Endothelial cell (in vitro differentiated cells): ENCODE data around the gene ZWILCH. TPM values are rescaled to one million over a fixed set of nuclear protein-coding genes. Genes with fewer than 3 reads are reported as not detected.

Experiments
- DNase-seq: peaks from one replicate; pipeline ENCODE4 v3.0.0; 2021; ENCODE audit warnings: low spot score
- H3K27ac Mint-ChIP-seq: one replicate; pipeline ENCODE4 v1.8.0; 2021; ENCODE audit warnings: mixed read lengths, inconsistent platforms; ENCODE audit not compliant: unreplicated experiment
- H3K27me3 Mint-ChIP-seq: one replicate; pipeline ENCODE4 v1.8.0; 2021; ENCODE audit warnings: mild to moderate bottlenecking, moderate library complexity, mixed read lengths, inconsistent platforms; ENCODE audit not compliant: unreplicated experiment
- H3K36me3 Mint-ChIP-seq: one replicate; pipeline ENCODE4 v1.8.0; 2021; ENCODE audit warnings: mild to moderate bottlenecking, low read depth, mixed read lengths, inconsistent platforms; ENCODE audit not compliant: unreplicated experiment
- H3K4me1 Mint-ChIP-seq: one replicate; pipeline ENCODE4 v1.8.0; 2021; ENCODE audit warnings: mild to moderate bottlenecking, mixed read lengths, inconsistent platforms; ENCODE audit not compliant: unreplicated experiment
- H3K4me3 Mint-ChIP-seq: one replicate; pipeline ENCODE4 v1.8.0; 2021; ENCODE audit warnings: mild to moderate bottlenecking, mixed read lengths, inconsistent platforms; ENCODE audit not compliant: unreplicated experiment
- H3K9me3 Mint-ChIP-seq: one replicate; pipeline ENCODE4 v1.8.0; 2021; ENCODE audit warnings: mixed read lengths, inconsistent platforms; ENCODE audit not compliant: unreplicated experiment
- CTCF ChIP-seq: fragments of 200-600 bp; sonication (generic); IDR thresholded peaks from one replicate; pipeline ENCODE4 v1.5.0; 2021; ENCODE audit warnings: antibody characterized with exemption; ENCODE audit not compliant: unreplicated experiment
- total RNA-seq: library from RNA; stranded (reverse); fragmentation: NEBNext Ultra II Directional; extraction: Animal tissue kit (Norgen Biotek cat#: 25700); gene quantifications from one replicate; pipeline ENCODE4 v1.2.1, GENCODE V29; 2021; ENCODE audit not compliant: unreplicated experiment

The ZWILCH gene
- total RNA-seq, 1 donor from 2014 or later, result 19.3 TPM

GRCh38 chr15:66503780-66504562 lies 1.2 kb upstream of the ZWILCH start:
- DNase-seq, result no peak
- H3K4me1 Mint-ChIP-seq, result peaks cover 35% of the 10 kb centered on the region
- peak overlapping the region; percentile 99 for H3K4me3 Mint-ChIP-seq
- peaks cover 31% of the 10 kb centered on the region for H3K36me3 Mint-ChIP-seq
- H3K27me3 Mint-ChIP-seq, result peaks cover 3% of the 10 kb centered on the region
- no peaks in the 10 kb centered on the region for H3K9me3 Mint-ChIP-seq
- peak overlapping the region; percentile 98 for H3K27ac Mint-ChIP-seq
- TF ChIP-seq CTCF, result no peak

DNA sequence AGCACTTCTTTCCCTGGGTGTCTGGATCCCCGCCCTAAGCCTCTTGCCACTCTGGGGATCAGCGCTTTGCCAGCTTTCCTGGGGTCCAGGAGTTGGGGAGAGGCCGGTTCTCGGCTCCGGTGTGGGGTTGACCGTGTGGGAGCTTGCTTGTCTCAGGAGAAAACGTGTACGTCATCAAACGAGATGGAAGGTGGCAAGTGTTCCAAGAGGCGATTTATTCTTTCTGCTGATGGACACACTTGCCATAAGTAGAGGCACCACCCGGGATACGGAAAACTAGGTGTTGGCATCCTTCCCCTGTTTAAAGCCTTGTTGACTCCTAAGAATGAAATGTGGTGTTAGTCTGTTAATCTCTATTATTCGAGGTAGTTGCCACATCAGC lies 295 bp downstream of the ZWILCH start:
- peaks cover 21% of the 10 kb centered on the region for H3K36me3 Mint-ChIP-seq
- H3K27me3 Mint-ChIP-seq, result peaks cover 3% of the 10 kb centered on the region
- H3K9me3 Mint-ChIP-seq, result no peaks in the 10 kb centered on the region
- H3K4me1 Mint-ChIP-seq, result peaks cover 35% of the 10 kb centered on the region
- peak overlapping the region; percentile 98 for H3K27ac Mint-ChIP-seq
- no peak for DNase-seq
- H3K4me3 Mint-ChIP-seq, result peak overlapping the region; percentile 99
- TF ChIP-seq CTCF, result no peak

DNA sequence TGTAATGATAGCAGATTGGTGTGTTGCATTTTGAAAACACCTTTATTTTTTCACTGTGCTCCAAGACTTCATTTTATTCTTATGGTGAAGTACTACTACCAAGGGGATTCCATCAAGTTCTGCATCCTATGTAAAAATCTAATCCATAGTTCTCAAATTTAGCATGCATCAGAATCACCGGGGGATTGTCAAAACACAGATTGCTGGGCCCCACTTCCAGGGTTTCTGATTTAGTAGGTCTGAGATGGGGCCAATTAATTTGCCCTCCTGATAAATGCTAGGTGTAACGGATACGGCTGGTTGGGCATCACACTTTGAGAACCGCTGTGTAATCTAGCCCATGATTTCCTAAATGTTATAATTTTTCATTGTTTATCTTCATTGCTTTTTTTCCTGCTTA lies 692 bp downstream of the ZWILCH start:
- no peaks in the 10 kb centered on the region for H3K9me3 Mint-ChIP-seq
- DNase-seq, result no peak
- H3K4me3 Mint-ChIP-seq, result peak overlapping the region; percentile 99
- H3K27me3 Mint-ChIP-seq, result peaks cover 3% of the 10 kb centered on the region
- peak overlapping the region; percentile 98 for H3K27ac Mint-ChIP-seq
- peaks cover 35% of the 10 kb centered on the region for H3K4me1 Mint-ChIP-seq
- peaks cover 18% of the 10 kb centered on the region for H3K36me3 Mint-ChIP-seq
- no peak for TF ChIP-seq CTCF

GRCh38 chr15:66508293-66508883 lies 3.3 kb downstream of the ZWILCH start:
- Mint-ChIP-seq H3K27ac (no peak overlapping the region), H3K9me3 (no peaks in the 10 kb centered on the region), H3K27me3 (peaks cover 3% of the 10 kb centered on the region), H3K4me3 (no peak overlapping the region), H3K36me3 (peaks cover 6% of the 10 kb centered on the region), H3K4me1 (peaks cover 22% of the 10 kb centered on the region)
- DNase-seq, result no peak
- TF ChIP-seq CTCF, result no peak

DNA sequence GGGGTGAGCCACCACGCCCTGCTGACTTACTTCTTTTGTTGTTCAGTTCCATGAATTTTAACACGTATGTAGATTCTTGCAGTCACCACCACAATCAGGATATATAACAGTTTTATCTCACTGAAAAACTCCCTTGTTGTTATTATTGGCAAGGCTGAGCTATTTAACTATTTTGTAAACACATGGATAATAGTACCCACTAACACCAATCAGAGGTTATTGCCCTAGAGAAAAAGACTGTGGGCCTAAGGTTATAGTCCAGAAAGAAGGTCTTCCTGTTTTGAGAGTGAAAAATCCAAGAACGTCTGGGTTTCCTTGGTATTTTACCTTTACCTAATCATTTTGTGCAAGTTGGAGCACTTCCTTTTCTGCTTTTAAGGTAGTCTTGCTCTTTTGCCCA lies 9.5 kb downstream of the ZWILCH start:
- H3K4me3 Mint-ChIP-seq, result no peak overlapping the region
- H3K27ac Mint-ChIP-seq, result peak overlapping the region; percentile 90
- peaks cover 3% of the 10 kb centered on the region for H3K27me3 Mint-ChIP-seq
- DNase-seq, result no peak
- peaks cover 4% of the 10 kb centered on the region for H3K36me3 Mint-ChIP-seq
- no peaks in the 10 kb centered on the region for H3K9me3 Mint-ChIP-seq
- H3K4me1 Mint-ChIP-seq, result peaks cover 19% of the 10 kb centered on the region
- TF ChIP-seq CTCF, result no peak
